KG1 (cell line): ENCODE data around the gene DDRGK1.

Experiments
- DNase-seq: peaks from one replicate; lab custom pipeline; 2025; lab: John Stamatoyannopoulos, UW

Gene DDRGK1

GRCh38 chr20:3235666-3236324 lies 31.3 kb upstream of the DDRGK1 start:
- no peak for DNase-seq

GRCh38 chr20:3233991-3234498 lies 29.6 kb upstream of the DDRGK1 start:
- no peak for DNase-seq

GRCh38 chr20:3233131-3233990 lies 28.9 kb upstream of the DDRGK1 start:
- DNase-seq, result no peak

GRCh38 chr20:3231889-3232588 lies 27.6 kb upstream of the DDRGK1 start:
- DNase-seq, result no peak

GRCh38 chr20:3231116-3231515 lies 26.6 kb upstream of the DDRGK1 start:
- no peak for DNase-seq

GRCh38 chr20:3229798-3230197 lies 25.3 kb upstream of the DDRGK1 start:
- no peak for DNase-seq

- no peak for DNase-seq
These were observed 24.7 kb upstream of the DDRGK1 start for GRCh38 chr20:3229158-3229557.

GRCh38 chr20:3228750-3229032 lies 24.2 kb upstream of the DDRGK1 start:
- DNase-seq, result no peak

GRCh38 chr20:3227936-3228749 lies 23.7 kb upstream of the DDRGK1 start:
- DNase-seq, result no peak

GRCh38 chr20:3227506-3227905 lies 23.0 kb upstream of the DDRGK1 start:
- no peak for DNase-seq

GRCh38 chr20:3226864-3227263 lies 22.4 kb upstream of the DDRGK1 start:
- no peak for DNase-seq

- DNase-seq, result no peak
These were observed 21.6 kb upstream of the DDRGK1 start for GRCh38 chr20:3226093-3226492.

- DNase-seq, result no peak
These were observed 20.4 kb upstream of the DDRGK1 start for GRCh38 chr20:3224681-3225421.

GRCh38 chr20:3223994-3224680 lies 19.7 kb upstream of the DDRGK1 start:
- no peak for DNase-seq

- no peak for DNase-seq
These were observed 19.1 kb upstream of the DDRGK1 start for GRCh38 chr20:3223651-3223993.

- DNase-seq, result no peak
These were observed 18.4 kb upstream of the DDRGK1 start for GRCh38 chr20:3222635-3223600.

GRCh38 chr20:3221398-3222226 lies 17.1 kb upstream of the DDRGK1 start:
- no peak for DNase-seq

GRCh38 chr20:3218307-3218988 lies 14.0 kb upstream of the DDRGK1 start:
- DNase-seq, result no peak
